Activated CD8-positive, alpha-beta memory T cell treated with anti-CD3 and anti-CD28 coated beads, Interleukin-2, amount 50 U/mL, for 24 hours (primary cell): Measurements from ENCODE around the gene RAP1B.
"Not testable (repeated sequence)": the region's sequence is repeated elsewhere in the genome, so short reads cannot be mapped to it uniquely, and the experiment has no call there.

Source experiments
- DNase-seq: peaks from one replicate; pipeline ENCODE4 v3.0.0-alpha.2; 2020; ENCODE audit errors: extremely low read depth

The RAP1B gene

DNA sequence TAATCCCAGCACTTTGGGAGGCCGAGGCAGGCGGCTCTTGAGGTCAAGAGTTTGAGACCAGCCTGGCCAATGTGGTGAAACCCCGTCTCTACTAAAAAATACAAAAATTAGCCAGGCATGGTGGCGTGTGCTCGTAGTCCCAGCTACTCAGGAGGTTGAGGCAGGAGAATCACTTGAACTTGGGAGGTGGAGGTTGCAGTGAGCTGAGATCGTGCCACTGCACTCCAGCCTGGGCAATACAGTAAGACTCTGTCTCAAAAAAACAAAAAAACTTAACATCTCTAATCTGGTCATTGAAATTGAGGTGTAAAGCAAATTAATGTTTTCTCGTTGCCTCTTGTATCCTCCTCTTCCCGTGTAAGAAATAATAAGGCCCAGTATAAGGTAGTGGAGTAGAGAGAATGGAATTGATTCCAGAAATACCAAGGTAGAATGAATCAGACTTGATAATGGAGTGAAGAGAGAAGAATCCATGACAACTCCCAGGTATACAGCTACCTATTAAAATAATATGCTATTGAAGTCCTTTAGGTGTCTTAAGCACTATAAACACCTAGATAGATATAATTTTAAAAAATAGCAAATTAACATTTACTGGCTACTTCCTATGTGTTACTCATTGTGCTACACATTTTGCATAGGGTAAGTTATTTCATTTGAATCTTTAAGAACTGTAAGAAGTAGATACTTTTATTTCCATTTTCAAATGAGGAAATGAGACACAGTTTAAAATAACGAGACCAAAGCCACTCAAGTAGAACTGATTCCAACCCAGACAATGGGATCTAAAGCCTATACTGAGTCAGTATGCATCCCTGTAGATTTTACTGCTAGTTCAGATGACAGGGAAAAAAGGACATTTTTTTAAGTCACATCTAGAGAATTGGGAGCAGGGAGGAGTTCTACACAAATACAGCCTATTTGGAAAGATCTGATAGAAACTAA is 23.2 kb downstream of the RAP1B start:
- DNase-seq: no peak

GRCh38 chr12:68636268-68636667 is 25.6 kb downstream of the RAP1B start:
- no peak for DNase-seq

DNA sequence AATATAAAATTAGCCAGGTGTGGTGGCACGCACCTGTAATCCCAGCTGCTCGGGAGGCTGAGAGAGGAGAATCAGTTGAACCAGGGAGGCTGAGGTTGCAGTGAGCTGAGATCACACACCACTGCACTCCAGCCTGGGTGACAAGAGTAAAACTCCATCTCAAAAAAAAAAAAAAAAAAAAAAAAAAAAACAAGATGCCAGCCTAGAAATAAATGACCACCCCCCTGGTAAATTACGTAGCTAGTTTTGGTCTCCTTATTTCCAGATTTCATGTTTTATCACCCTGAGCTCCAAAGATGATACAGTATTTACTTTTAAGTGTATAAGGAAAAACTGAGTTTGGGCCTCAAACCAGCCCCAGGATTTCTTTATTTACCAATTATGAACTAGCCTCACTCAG is 26.7 kb downstream of the RAP1B start:
- DNase-seq: not testable (repeated sequence)

- DNase-seq: no peak
Measured at GRCh38 chr12:68638171-68638570, 27.5 kb downstream of the RAP1B start.

GRCh38 chr12:68638721-68639395 is 28.2 kb downstream of the RAP1B start:
- DNase-seq: no peak

DNA sequence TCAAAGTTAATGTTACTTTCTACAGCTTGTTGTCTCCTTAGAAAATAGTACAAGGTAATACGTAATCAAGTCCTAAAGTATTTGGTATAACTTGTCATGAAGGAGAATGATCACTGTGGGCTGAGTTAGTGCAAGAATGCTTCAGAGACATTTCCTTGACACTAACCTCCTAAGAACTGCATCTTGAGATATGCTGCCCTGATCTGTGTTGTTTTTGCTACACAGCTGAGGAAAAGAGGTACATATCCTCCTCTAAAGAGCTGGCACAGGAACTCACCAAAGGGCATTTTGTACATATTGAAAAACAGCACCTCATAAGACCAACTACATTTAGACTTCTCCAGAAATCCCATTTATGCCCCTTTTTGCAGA is 28.7 kb downstream of the RAP1B start:
- DNase-seq: no peak

- no peak for DNase-seq
Measured at GRCh38 chr12:68641138-68641537, 30.4 kb downstream of the RAP1B start.

GRCh38 chr12:68646484-68646883 is 35.8 kb downstream of the RAP1B start:
- no peak for DNase-seq

DNA sequence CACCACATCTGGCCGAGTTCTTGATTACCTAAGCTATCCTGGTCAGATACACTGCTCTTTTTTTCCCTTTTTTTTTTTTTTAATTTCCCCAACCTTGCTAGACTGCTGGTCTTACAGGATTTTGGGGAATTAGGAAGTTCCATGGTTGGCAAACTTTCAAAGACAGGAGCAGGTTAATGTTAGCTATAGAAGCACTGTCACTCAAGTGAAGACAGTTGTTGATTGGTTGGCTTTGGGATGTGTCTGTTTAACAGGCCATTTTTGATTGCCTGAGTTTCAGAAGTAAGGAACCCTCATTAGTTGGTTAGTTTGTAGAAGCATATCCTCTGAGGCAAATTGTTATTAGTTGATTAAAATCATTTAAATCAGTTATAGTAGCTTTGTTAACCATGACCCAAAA is 36.8 kb downstream of the RAP1B start:
- no peak for DNase-seq

- no peak for DNase-seq
Measured at GRCh38 chr12:68648179-68648578, 37.5 kb downstream of the RAP1B start.

- no peak for DNase-seq
Measured at GRCh38 chr12:68665016-68665569, 54.4 kb downstream of the RAP1B start.

DNA sequence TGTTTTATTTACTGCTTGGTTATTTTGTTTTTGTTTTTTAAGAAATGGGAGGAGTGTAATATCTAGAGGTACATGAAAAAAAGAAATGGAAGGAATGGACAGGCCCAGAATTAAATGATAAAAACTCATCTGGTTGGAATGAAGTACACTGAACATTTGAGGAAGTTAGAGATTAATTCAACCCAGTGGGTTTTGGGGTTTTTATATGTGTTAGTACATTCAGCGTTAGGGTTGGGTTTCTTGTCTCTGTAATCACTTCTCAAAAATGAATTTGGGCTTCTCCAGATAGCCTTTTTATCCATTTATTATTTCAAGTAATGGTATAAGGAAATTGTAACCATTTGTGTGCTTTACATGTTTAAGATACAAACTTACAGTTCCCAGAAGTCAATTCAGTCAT is 56.6 kb downstream of the RAP1B start:
- no peak for DNase-seq

DNA sequence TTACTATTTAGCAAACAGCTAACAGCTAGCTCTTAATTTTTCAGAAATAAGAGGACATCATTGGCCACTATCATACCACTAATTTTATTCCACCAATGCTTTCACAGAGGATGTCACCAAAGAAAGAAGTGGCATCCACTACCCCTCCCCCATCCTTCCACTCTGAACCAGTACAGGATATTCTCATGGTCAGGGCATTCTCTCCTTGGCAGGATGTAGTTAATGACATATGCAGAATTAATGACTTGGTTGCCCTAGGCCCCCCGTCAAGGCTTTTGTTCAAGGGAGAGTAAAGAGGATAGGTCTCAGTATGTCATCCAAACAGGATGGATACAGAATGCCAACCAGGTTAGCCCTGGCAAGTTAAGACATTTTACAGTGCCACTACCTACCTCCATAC is 57.2 kb downstream of the RAP1B start:
- DNase-seq: no peak

DNA sequence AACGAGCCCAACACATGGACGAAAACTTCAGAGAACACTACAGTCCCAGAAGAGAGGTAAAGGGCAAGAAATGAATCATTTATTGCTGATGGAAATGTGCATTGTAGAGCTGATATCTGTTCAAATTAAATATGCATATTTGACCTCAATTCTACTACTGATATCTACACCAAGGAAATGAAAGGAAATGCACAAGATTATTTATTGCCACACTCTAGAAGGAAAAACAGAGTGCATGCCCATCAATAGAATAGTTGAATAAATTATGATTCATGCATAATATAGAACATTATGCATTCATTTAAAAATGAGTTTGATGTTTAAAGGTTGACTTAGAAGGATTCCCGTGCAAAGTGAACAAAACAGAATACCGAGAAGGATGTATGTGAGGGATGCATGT is 60.5 kb downstream of the RAP1B start:
- DNase-seq: no peak

GRCh38 chr12:68673788-68674187 is 63.1 kb downstream of the RAP1B start:
- DNase-seq: no peak

- DNase-seq: no peak
Measured at GRCh38 chr12:68674376-68674775, 63.7 kb downstream of the RAP1B start.

- DNase-seq: peak; percentile 4
Measured at GRCh38 chr12:68675101-68675842, 64.6 kb downstream of the RAP1B start.

GRCh38 chr12:68676854-68677253 is 66.2 kb downstream of the RAP1B start:
- DNase-seq: not testable (repeated sequence)

GRCh38 chr12:68686262-68686594 is 75.5 kb downstream of the RAP1B start:
- DNase-seq: no peak

GRCh38 chr12:68686595-68687521 is 76.2 kb downstream of the RAP1B start, which contains the start of gene NUP107:
NUP107 (plus strand) TSS chr12:68686978; CDS start chr12:68687066, 88 bp downstream.
- DNase-seq: peak; percentile 96

GRCh38 chr12:68695454-68695853 is 84.8 kb downstream of the RAP1B start:
- no peak for DNase-seq
